ENCODE measurements around the gene PWWP2B.

The PWWP2B gene

DNA sequence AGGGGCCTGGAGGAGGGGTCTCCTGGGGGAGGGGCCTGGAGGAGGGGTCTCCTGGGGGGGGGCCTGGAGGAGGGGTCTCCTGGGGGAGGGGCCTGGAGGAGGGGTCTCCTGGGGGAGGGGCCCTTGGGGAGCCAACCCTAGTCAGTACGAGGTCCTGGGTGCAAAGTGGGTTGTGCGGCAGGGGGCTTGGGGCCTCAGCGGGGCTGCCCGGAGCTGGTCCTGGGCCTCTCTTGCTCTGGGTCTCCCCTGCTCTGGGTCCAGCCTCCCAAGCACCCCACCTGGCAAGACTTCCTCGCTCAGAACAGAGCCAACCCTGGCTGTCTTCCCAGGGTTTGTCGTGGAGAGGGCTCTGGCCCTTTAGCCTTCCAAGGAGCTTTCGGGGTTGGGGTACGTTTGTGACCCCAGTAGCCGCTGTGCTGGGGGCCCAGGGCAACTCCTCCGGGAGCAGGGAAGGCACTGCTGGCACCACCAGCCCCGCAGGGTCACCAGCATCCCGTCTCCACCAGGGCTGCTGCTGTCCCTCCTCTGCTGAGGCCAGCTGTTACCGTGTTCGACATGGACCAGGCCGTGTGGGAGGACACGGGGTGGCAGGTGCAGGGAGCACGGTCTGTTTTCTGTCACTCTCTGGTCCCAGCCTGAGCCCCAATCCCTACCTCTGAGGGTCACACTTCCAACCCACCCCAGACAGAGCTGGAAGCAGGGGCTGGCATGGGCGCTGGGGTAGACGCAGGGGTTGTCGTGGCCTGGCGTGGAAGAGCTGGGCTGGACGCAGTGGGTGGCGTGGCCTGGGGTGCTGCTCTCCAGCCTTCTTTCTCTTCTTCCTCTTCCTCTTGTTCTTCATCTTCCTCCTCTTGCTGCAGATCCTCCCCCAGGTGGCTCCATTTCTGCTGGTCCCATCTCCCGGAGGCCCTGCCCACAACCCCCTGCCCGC lies 22.8 kb downstream of the PWWP2B start:
- no peak for DNase-seq (ENCODE audit: low read depth in 2 of 2)

DNA sequence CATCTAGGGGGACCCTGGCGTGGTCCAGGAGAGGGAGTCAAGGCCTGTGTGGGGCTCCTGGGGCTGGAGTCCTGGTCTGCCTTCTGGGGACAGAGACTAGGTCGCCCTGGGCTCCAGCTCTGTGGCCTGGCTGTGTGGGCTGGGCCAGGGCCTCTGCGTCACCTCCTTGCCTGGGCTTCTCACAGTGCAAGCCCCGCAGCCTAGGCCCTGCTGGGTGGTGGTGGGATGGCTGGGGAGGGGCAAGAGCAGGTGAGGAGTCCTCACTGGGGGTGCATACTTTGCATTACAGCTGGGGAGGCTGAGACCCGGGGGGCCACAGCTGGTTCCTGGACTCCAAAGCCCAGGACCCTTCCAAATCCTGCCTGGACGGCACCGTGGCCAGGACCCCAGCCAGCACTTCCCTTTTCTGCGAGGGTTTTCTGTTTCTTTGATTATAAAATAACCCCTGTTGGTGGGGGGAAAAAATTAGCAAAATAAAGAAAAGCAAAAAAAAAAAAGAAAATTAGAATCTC lies 23.5 kb downstream of the PWWP2B start:
- no peak for DNase-seq (ENCODE audit: low read depth in 2 of 2)

DNA sequence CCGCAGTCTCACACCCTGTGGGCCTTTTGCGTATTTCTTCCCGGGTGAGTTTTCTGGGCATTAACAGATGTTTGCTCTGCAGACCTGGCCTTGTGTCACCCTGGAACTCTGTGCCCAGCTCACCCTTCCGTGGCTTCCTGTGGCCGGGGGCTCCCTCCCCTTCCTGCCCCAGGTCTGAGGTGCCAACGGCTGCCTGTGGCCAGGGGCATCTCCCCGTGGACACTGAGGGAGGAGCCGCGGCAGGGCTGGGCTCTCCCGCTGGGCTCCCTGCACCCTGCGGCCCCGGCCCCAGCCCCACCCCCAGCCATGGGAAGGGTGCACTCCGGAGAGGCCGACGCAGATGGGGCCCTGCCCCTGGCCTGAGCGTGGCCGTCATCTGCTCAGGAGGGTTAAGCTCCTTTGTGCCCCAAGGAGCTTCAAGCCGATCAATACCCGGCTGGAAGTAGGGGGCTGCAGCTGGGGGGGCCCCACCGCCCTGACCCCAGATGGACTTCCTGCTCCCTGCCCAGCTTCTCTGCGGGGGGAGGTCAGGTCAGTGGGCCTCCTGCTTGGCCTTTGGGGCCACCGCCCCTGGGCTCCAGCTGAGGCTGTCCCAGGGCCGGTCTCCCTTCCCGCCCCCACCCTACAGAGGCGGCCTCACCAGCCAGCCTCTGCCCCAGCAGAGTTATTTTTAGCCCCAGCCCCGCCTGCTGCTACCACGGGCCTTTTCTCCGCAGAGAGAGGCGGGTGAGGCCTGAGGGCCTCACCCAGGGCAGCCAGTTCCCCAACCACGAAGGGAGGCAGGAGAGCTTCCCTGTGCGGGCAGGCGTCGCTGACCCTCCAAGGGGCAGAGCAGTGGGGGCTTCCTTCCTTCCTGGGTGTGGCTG lies 24.2 kb downstream of the PWWP2B start:
- no peak for DNase-seq (ENCODE audit: low read depth in 2 of 2)

DNA sequence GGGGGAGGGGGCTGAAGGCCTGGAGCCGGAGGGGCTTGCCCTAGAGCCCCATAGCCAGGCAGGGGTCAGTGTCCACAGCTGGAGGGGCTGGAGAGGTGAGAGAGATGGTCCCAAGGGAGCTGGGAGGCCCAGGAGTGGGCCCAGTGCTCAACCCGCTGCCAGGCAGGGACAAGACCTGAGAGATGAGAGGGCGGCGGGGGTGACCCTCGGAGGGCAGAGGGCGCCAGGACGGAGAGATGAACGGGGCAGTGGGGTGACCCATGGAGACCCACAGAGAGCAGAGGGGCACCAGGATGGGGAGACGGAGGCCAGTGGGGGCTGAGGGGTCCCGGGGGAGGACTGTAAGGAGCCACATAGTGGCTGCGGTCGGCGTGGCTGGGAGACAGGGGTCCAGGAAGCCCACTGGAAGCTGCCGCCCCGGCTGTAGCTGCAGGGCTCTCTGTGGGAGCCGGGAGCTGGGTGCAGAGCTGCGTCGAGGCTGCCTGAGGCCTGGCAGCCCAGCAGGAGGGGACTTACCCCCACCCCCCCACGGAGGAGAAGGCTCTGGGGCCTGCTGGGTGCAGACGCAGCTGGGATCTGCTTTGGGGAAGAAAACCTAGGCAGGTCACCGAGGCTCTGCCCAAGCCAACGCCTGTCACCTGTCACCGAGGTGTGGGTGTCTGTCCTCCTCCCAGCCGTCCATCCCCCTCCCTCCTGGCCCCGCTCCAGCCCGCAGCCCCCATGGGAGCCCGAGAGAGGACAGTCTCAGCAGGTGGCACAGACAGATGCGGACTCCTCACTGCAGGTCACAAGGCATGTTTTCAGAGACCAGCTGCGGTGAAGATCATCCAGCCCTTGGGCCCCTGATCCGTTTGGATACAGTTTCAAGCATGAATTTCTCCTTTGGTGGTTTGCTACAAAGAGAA lies 25.1 kb downstream of the PWWP2B start:
- DNase-seq (ENCODE audit: low read depth in 2 of 2), result no peak

DNA sequence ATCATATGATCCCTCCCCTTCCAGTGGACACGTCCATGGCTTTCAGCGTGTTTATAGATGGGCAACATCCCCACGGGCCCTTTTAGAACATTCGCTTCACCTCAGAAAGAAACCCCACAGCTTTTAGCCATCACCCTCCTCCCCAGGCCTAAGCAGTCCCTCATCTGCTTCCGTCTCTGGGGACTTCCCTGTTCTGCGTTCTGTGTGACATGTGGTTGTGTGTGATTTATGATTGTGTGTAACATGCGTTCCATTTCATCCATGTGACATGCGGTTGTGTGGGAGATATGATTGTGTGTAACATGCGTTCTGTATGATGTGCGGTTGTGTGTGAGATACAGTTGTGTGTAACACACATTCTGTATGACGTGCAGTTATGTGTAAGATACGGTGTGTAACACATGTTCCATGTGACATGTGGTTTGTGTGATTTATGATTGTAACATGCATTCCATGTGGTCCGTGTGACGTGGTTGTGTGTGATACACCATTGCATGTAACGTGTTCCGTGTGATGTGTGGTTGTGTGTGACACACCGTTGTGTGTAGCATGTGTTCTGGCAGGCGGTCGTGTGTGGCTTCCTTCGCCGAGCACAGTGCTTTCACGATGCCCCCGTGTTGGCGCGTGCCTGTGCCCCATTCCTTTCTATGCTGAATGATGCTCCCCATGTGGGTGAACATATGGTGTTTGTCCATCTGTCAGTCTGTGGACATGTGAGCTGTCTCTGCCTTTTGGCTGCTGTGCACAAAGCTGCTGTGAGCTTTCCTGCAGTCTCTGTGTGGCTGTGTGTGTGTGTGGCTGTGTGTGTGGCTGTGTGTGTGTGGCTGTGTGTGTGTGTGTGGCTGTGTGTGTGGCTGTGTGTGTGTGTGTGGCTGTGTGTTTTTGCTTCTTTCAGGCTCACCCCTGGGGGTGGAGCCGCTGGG lies 26.2 kb downstream of the PWWP2B start:
- no peak for DNase-seq (ENCODE audit: low read depth in 2 of 2)

DNA sequence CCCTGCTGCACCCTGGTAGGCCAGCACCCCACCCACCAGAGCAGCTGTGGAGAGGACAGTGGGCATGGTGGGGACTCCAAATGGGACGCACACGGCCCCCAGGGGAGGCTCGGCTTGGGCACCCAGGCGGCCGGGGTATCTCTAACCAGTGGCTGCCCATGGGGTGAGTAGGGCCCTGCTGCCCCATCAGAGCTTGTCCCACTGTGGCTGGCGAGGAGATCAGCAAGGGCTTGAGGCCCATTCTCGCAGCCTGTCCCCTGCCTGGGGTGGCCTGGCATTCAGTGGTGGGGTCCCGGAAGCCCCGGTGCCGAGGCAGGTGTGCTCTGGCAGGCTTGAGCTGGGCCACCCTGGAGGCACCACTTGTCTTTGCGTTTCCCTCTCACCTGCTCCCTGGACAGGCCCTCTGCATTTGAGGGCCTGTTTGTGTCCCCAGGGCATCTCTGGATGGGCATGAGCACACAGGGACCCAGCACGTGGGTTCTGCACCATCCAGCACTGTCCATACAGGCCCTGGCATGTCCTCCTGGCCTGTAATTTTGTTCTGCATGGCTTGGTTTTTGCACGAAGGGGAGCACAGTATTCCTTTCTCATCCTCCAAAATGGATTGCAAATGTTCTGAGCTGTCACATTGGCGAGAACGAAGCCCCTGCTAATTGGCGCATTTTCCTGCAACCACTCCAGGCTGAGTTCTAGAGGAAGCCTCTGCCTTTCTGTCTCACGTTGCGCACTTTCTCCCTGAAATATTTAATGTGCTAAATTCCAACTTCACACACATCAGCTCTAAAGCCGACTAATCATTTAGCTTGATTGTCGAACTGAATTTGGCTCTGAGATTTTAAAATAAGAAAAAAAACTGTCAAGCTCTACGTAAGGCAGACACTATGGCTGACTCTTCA lies 27.2 kb downstream of the PWWP2B start:
- DNase-seq (ENCODE audit: low read depth in 2 of 2), result no peak

DNA sequence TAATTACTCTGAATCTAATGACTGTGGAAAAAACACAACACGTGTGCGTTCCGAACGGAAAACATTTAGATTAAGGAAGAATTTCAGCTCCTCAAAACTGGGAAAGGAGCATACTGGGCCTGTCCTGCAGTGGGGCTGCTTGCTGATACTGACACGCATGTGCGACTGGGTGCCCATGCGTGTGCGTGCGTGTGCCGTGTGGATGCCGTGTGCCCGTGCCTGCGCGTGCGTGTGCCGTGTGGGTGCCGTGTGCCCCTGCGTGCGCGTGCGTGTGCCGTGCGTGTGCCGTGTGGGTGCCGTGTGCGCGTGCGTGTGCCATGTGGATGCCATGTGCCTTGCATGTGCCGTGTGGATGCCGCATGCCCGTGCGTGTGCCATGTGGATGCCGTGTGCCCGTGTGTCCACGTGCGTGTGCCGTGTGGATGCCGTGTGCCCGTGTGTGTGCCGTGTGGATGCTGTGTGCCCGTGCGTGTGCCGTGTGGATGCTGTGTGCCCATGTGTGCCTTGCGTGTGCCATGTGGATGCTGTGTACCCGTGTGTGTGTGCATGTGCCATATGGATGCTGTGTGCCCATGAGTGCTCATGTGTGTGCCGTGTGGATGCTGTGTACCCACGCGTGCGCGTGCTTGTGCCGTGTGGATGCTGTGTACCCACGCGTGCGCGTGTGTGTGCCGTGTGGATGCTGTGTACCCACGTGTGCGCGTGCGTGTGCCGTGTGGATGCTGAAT lies 28.2 kb downstream of the PWWP2B start:
- no peak for DNase-seq (ENCODE audit: low read depth in 2 of 2)

DNA sequence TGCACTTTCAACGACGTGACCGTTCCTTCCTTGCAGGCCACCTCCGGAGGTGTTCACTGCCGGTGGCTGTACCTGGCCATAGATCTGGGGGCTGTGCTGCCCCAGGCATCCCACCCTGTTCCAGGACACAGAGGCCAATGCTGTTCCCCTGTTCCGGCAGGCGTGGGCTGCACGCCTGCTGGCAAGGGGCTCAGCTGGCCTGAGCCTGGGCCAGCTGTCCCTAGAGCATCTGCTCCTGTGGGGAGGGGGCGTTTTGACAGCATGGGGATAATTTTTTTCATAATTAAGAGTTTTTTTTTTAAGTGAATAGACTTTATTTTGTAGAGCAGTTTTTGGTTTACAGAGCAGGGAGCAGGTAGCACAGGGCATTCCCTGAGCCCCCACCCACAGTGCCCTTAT lies 28.8 kb downstream of the PWWP2B start:
- DNase-seq (ENCODE audit: low read depth in 2 of 2), result no peak

DNA sequence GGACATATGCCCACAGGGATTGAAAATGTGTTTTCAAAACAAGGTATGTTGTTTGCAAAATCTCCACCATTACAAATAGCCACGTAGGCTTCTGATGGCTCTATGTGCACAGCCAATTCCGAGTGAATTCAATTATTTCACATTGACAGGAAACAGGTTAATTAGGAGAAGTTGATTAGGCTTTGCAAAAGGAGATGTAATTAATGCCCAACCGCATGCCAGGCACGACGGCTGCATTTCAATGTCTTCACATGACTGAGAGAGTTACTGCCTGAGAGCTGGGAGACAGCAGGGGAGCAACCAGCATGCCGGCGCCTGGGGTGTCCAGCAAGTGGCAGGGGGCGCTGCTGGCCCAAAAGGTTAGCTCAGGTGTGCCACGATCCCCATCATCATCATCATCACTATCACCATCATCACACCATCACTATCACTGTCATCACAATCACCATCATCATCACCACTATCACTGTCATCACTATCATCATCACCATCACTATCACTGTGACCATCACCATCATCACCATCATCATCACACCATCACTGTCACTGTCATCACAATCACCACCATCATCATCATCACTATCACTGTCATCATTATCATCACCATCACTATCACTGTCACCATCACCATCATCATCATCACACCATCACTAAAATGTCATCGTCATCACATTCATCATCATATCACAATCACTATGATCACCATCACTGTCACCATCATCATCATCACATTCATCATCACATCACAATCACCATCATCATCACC lies 30.2 kb downstream of the PWWP2B start:
- DNase-seq (ENCODE audit: low read depth in 2 of 2), result no peak

DNA sequence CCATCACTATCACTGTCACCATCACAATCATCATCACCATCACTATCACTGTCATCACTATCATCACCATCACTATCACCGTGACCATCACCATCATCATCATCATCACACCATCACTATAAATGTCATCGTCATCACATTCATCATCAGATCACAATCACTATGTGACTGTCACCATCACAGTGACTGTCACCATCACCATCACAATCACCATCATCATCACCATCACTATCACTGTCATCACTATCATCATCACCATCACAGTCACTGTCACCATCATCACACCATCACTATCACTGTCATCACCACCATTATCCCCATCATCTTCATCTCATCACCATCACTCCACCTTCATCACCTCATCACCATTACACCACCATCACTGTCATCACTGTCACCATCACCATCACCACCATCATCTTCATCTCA lies 31.0 kb downstream of the PWWP2B start:
- no peak for DNase-seq (ENCODE audit: low read depth in 2 of 2)

DNA sequence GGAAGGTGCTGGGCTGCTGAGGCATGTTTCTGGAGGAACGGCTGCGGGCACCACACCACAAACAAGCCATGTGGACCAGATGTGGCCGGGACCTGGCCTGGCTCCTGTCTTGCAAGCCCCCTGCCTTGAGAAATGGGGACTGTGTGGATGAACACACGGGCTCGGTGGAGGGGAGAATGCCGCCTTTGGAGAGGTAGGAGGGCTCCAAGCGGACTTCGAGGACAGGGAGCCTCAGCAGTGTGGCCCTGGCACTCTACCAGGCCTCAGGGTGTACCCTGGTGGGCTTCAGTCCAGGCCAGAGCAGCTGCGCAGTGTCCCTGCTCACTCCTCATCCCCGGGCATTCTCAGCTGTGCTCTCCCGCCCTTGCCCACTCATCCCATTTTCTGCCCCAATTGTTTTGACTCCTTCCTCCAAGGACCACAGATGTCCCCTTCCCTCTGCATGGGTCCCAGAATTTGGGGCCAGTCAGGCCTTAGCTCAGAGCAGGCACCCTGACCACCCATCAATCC lies 31.5 kb downstream of the PWWP2B start:
- no peak for DNase-seq (ENCODE audit: low read depth in 2 of 2)

DNA sequence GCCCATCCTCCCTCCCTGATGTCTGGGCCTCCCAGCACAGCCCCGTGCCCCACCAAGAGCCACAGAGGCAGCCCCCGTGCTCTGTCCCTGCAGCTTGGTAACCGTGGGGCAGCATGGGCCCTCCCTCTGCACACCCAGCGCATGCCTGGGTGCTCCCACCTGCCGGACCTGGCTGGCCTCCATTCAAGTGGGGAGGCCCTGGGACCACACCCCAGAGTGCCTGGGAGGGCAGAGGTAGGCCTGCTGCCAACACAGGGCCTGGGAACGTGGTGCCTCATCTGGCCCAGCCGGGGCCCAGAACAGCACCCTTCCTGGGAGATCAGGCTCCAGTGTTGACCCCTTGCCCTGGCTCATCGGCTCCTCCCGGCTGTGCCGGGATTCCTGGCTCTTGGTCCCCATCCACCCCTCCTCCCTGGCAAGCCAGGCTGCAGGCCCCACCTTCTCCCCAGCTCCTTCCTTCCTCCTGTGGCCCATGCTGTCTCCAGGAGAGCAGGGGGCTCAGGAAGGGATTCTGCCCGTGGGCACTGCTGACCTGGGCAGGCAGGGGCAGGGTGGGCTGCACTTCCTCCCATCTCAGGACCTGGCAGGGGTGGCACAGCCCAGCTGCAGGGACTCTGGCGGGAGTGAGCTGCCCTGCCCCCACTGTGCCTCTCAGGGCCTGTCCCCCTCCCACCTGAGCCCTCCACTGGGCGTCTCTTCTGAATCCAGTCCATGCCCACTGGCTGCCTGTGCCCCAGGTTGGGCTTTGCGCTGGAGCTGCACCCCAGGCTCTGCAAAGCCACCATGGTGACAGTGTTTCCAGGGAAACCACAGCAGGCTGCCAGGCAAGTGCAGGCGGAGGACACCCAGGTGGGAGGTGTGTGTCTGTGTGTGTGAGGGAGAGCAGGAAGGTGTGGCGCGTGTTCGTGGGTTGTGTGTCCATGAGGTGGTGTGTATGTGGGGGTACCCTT lies 32.6 kb downstream of the PWWP2B start:
- DNase-seq (ENCODE audit: low read depth in 2 of 2), result no peak

DNA sequence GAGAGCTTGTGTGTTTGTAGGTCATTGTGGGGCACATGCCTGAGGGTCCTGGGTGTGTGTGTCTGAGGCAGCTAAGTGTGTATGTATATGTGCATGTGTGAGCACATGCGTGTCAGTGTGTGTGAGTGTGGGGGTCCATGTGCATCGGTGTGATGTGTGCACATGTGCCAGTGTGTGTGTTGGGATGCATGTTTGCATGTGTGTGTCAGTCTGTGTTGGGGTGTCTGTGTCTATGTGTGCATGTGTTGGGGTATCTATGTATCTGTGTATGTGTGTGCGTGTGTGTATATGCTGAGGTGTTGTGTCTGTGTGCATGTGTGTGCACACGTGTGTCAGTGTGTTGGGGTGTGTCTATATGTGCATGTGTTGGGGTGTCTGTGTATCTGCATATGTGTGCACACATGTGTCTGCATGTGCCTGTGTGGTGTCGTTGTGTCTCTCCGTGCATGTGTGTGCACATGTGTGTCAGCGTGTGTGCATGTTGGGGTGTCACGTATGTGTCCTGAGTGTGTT lies 33.3 kb downstream of the PWWP2B start:
- DNase-seq (ENCODE audit: low read depth in 2 of 2), result no peak

DNA sequence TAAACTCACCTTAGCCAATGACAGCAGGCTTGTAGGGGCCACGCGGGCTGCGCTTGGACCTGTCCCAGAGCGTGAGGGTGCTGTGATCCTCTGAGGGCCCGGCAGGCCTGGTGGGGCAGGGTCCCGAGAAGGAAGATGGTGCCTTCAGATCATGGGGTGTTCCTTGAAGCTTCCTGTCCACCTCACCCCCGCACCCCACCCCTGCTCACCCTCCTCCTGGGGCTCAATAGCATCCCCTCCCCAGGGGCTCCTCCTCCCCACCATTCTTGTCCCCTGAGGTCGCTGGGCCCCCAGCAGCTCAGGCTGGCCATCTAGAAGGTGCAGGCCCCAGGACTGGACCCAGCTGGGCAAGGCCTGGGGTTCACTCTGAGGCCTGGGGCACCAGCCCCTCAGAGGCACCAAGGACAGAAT lies 33.9 kb downstream of the PWWP2B start:
- DNase-seq (ENCODE audit: low read depth in 2 of 2), result no peak

DNA sequence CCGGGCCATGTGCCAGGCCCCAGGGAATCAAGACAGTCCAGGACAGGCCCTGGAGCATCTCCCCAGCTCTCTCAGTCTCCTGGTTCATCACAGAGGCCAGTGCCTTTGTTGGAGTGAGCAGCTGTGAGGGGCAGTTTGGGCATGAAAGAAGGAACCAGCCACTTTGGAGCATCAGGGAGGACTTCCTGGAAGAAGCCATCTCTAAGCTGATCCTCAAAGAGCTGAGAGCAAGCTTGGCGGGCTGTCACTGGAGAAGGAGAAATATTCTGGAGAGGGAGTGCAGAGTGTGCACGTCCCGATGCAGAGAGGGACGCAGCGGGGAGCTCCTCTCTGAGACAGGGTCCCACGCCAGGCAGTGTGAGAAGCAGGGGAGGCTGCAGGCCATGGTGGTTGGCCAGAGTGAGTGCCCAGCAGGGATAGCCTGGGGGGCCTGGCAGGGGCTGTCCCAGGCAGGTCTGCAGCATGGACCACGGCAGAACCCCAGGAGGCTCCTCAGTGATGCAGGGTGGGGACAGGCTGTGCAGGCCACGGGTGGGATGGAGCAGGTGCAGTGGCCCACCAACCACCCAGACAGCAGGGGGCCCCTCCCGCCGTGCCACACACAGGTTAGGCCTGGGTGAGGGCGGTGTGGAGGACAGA lies 34.7 kb downstream of the PWWP2B start:
- no peak for DNase-seq (ENCODE audit: low read depth in 2 of 2)

DNA sequence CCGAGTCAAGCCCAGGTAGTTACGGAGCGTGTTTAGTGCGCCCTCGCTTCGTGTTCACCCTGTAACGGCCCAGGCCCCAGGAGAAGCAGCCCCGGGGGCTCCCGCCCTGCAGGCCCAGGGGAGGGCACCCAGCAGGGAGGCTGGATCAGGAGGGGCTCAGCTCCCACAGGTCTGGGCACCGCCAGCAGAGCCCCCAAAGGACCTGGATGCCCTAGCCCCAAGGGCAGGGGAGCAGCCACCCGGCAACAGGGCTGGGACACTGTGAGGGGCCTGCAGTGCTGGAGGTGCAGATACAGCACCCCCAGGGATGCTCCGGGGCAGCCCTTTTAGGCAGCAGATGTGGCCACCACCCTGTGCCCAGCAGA lies 35.2 kb downstream of the PWWP2B start:
- no peak for DNase-seq (ENCODE audit: low read depth in 2 of 2)

Data from activated CD8-positive, alpha-beta memory T cell treated with anti-CD3 and anti-CD28 coated beads for 4 hours (primary cell).